ENCODE results near the gene FBN2.

DNA sequence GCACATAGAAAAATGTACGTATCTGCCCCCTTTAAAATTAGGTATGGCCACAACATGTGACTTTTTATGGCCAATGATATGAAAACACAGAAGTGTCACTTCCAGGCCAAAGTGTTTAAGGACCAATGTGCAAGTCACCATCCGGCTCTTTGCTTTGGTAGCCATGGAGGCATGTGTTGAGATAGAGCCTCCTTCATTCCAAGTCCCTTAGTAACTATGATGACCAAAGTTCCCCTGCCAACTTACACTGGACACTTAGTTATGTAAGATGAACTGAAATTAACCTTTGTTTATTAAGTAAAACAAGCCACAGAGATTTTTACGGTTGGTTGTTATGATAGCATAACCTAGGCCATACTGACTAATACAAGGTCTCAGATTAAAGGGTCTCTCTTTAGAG is 51.0 kb downstream of the FBN2 start:
- TF ChIP-seq, protein P1, sequence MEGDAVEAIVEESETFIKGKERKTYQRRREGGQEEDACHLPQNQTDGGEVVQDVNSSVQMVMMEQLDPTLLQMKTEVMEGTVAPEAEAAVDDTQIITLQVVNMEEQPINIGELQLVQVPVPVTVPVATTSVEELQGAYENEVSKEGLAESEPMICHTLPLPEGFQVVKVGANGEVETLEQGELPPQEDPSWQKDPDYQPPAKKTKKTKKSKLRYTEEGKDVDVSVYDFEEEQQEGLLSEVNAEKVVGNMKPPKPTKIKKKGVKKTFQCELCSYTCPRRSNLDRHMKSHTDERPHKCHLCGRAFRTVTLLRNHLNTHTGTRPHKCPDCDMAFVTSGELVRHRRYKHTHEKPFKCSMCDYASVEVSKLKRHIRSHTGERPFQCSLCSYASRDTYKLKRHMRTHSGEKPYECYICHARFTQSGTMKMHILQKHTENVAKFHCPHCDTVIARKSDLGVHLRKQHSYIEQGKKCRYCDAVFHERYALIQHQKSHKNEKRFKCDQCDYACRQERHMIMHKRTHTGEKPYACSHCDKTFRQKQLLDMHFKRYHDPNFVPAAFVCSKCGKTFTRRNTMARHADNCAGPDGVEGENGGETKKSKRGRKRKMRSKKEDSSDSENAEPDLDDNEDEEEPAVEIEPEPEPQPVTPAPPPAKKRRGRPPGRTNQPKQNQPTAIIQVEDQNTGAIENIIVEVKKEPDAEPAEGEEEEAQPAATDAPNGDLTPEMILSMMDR (IDR thresholded peaks at IDR 0.05): no peak
- TF ChIP-seq POLR2A (IDR thresholded peaks at IDR 0.05) (no peak), POLR2AphosphoS5 (IDR thresholded peaks at IDR 0.05) (no peak), EP300 (IDR thresholded peaks at IDR 0.05) (no peak)
